ENCODE data around the gene TMEM94. TPM values are rescaled to one million over a fixed set of nuclear protein-coding genes. Genes with fewer than 3 reads are reported as not detected.
"Not testable (repeated sequence)": the region's sequence is repeated elsewhere in the genome, so short reads cannot be mapped to it uniquely, and the experiment has no call there.

The TMEM94 gene
- total RNA-seq, 4 donors from 2014 or later, result 128 to 708 (median 280) TPM

GRCh38 chr17:75442168-75443103 lies 14.0 kb upstream of the TMEM94 start:
- Histone ChIP-seq H3K4me1 (no peaks in the 10 kb centered on the region), H3K4me3 (no peak overlapping the region), H3K9me3 (no peaks in the 10 kb centered on the region), H3K27me3 (no peaks in the 10 kb centered on the region), H3K27ac (peak overlapping the region; percentile 1 to 34 (median 19)), H3K36me3 (no peaks in the 10 kb centered on the region)
- no peak for DNase-seq
- 84 to 100% methylated on average over 2 to 4 of the region's 4 CpGs for WGBS, 2 donors (ENCODE audit: low coverage in 1 of 2)
- in situ Hi-C loops (cut with MboI; ENCODE audit: low pct_ligation_motif_present in 1 of 4, low pct_unique_long_range_greater_than_20kb in 1 of 4, low sequenced_read_pairs in 3 of 4), result no loop called here
- no peak for TF ChIP-seq CTCF (IDR thresholded peaks at IDR 0.05)
- no peak for TF ChIP-seq EP300 (IDR thresholded peaks at IDR 0.05; ENCODE audit: low read depth)
- TF ChIP-seq POLR2AphosphoS5 (IDR thresholded peaks at IDR 0.05), result no peak
- TF ChIP-seq POLR2A (IDR thresholded peaks at IDR 0.05), result no peak
- intact Hi-C loops (cut with DNase I; ENCODE audit: low total_unique reads), result no loop called here

GRCh38 chr17:75445296-75445695 lies 11.1 kb upstream of the TMEM94 start:
- Histone ChIP-seq H3K4me1 (no peaks in the 10 kb centered on the region), H3K27ac (peak overlapping the region; percentile 59 to 85 (median 74)), H3K36me3 (no peaks in the 10 kb centered on the region), H3K4me3 (no peak overlapping the region), H3K27me3 (no peaks in the 10 kb centered on the region), H3K9me3 (no peaks in the 10 kb centered on the region)
- 80 to 83% methylated on average over 1 to 3 of the region's 3 CpGs for WGBS, 2 donors (ENCODE audit: low coverage in 1 of 2)
- no peak for TF ChIP-seq EP300 (IDR thresholded peaks at IDR 0.05; ENCODE audit: low read depth)
- TF ChIP-seq CTCF (IDR thresholded peaks at IDR 0.05), result no peak
- TF ChIP-seq POLR2A (IDR thresholded peaks at IDR 0.05), result no peak
- TF ChIP-seq POLR2AphosphoS5 (IDR thresholded peaks at IDR 0.05), result no peak
- intact Hi-C loops (cut with DNase I; ENCODE audit: low total_unique reads), result no loop called here
- in situ Hi-C loops (cut with MboI; ENCODE audit: low pct_ligation_motif_present in 1 of 4, low pct_unique_long_range_greater_than_20kb in 1 of 4, low sequenced_read_pairs in 3 of 4), result no loop called here
- DNase-seq, result no peak

- H3K4me3 ChIP-seq; H3K9me3 ChIP-seq; H3K27ac ChIP-seq; H3K4me1 ChIP-seq; in situ Hi-C loops (cut with MboI; ENCODE audit: low pct_ligation_motif_present in 1 of 4, low pct_unique_long_range_greater_than_20kb in 1 of 4, low sequenced_read_pairs in 3 of 4); H3K36me3 ChIP-seq; DNase-seq; intact Hi-C loops (cut with DNase I; ENCODE audit: low total_unique reads); H3K27me3 ChIP-seq: not testable (repeated sequence)
- WGBS, 2 donors (ENCODE audit: low coverage in 1 of 2), result 83 to 90% methylated on average over 2 to 6 of the region's 6 CpGs
Measured at GRCh38 chr17:75445896-75446295, 10.5 kb upstream of the TMEM94 start.

- TF ChIP-seq POLR2A (IDR thresholded peaks at IDR 0.05) (no peak), CTCF (IDR thresholded peaks at IDR 0.05) (no peak), EP300 (IDR thresholded peaks at IDR 0.05; ENCODE audit: low read depth) (no peak), POLR2AphosphoS5 (IDR thresholded peaks at IDR 0.05) (no peak)
- H3K4me3 ChIP-seq, result no peak overlapping the region
- no peak overlapping the region for H3K27ac ChIP-seq
- in situ Hi-C loops (cut with MboI; ENCODE audit: low pct_ligation_motif_present in 1 of 4, low pct_unique_long_range_greater_than_20kb in 1 of 4, low sequenced_read_pairs in 3 of 4) (no loop called here), intact Hi-C loops (cut with DNase I; ENCODE audit: low total_unique reads) (no loop called here)
- H3K36me3 ChIP-seq, result no peaks in the 10 kb centered on the region
- H3K9me3 ChIP-seq, result no peaks in the 10 kb centered on the region
- peaks cover 0 to 1% (median under 1%) of the 10 kb centered on the region in 4 donors for H3K4me1 ChIP-seq
- 86 to 91% methylated on average over 13 to 17 of the region's 17 CpGs for WGBS, 2 donors (ENCODE audit: low coverage in 1 of 2)
- no peak for DNase-seq
- no peaks in the 10 kb centered on the region for H3K27me3 ChIP-seq
Measured at GRCh38 chr17:75447951-75448856, 8.2 kb upstream of the TMEM94 start.
